GM18505 (cell line): ENCODE data around the gene CYP27B1.
"Not testable (repeated sequence)": the region's sequence is repeated elsewhere in the genome, so short reads cannot be mapped to it uniquely, and the experiment has no call there.

Experiments
- ATAC-seq: cut with Tn5 transposase; IDR thresholded peaks from one replicate; pipeline ENCODE4 v1.9.1; 2021; ENCODE audit not compliant: unreplicated experiment
- POLR2A ChIP-seq: IDR thresholded peaks from 4 replicates; pipeline ENCODE4 v1.6.1; 2011; ENCODE audit warnings: borderline replicate concordance; ENCODE audit not compliant: insufficient read depth, insufficient read length; ENCODE audit errors: extremely low read depth

Gene CYP27B1

GRCh38 chr12:57777367-57777766 lies 10.5 kb upstream of the CYP27B1 start:
- TF ChIP-seq POLR2A, result no peak

GRCh38 chr12:57776247-57776587 lies 9.3 kb upstream of the CYP27B1 start:
- ATAC-seq, result no peak
- TF ChIP-seq POLR2A, result no peak

More at GRCh38 chr12:57777367-57777766, 10.5 kb upstream of the CYP27B1 start:
- no peak for ATAC-seq

DNA sequence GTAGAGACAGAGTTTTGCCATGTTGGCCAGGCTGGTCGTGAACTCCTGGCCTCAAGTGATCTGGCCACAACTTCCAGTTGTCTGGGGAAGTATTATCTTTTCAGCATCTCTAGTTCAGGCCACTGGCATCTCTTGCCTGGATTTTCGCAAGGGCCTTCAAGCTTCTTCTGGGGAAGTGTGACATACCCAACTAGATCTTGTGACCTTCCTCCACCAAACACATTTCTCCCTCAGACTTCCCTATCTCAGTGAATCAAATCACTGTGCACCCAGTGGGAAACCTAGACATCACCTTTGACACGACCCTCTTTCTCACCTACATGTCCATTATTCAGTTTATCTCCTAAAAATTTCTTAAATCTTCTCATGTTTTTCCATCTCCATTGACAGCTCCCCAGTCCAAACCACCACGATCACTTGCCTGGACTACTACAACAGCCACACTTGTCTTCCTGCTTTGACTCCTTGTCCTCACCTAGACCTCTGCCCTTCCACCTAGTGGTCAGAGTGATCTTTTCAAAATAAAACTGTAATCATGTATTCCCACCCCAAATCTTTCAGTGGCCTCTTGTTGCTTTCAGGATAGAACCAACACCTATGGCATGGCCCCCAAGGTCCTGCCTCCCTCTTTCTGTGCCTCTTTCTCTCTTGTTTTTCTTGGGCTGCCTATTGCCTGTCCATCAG lies 8.8 kb upstream of the CYP27B1 start:
- TF ChIP-seq POLR2A, result no peak
- no peak for ATAC-seq

- ATAC-seq, result no peak
These were observed 8.2 kb upstream of the CYP27B1 start for GRCh38 chr12:57775044-57775443.

GRCh38 chr12:57774634-57775033 lies 7.8 kb upstream of the CYP27B1 start:
- not testable (repeated sequence) for ATAC-seq

More at GRCh38 chr12:57775044-57775443, 8.2 kb upstream of the CYP27B1 start:
- TF ChIP-seq POLR2A, result no peak

DNA sequence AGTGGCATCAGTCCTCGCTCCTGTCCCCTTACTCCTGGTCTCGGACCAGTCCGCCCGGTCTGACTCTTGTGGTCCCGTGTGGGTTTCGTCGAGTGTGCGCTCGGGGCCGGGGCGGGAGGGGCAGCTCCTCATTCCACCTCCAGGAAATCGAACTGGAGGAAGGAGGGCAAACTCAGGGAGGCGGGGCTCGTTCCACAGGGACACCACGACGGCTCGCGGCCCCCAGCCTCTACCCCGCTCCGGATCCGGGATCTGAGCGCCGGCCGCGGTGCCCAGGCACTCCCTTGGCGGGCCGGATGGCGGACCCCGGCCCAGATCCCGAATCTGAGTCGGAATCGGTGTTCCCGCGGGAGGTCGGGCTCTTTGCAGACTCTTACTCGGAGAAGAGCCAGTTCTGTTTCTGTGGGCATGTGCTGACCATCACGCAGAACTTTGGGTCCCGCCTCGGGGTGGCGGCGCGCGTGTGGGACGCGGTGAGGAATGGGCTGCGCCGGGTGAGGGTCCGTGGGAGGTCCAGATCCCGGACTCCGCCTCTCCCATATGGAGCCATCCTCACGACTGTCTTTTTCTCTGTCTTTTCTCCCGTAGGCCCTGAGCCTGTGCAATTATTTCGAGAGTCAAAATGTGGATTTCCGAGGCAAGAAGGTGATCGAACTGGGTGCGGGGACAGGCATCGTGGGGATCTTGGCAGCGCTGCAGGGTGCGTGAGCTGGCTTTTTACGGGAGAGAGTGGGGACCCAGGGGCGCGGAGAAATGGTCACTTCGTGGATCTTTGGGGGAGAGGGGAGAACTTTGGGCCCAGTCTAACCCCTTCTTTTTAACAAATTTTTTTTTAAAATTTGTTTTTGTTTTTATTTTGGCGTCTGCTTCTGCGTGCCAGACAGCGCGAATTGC lies 5.8 kb upstream of the CYP27B1 start, which contains the start of gene EEF1AKMT3:
TSS of gene EEF1AKMT3 (plus strand) at position 186 of the 894 bp plus-strand sequence. CDS start at position 297, 111 bp downstream.
- no peak for ATAC-seq

DNA sequence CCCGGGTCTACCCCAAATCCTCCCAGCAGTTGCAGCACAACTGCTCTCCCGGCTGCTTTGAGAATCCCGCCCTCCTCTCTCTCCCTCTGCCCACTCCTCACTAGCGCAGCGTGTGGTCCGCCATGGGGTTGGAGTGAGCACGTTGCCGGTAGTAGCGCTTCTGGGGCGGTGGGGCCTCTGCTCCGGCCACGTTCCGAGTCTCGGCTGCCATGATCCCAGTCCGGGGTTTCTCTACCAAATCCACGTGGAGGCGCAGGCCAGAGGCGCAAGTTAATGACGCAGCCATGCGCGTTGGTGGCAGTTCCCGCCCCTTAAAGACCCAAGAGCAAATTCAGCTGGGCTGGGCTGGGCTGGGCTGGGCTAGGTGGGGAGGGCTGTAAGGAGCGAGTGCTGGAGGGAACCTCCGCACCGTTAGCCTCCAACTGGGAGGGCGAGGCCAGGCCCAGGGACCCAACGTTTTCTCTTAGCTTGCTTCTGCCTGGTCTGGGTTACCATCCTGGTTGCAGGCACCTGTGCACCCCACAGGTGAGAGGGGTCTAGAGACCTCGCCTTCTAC lies 5.1 kb upstream of the CYP27B1 start, which contains the start of gene METTL1:
TSS of gene METTL1 (minus strand) at position 233 of the 556 bp plus-strand sequence. CDS start at position 211, 22 bp downstream.
- peak; percentile 80 for TF ChIP-seq POLR2A
- peak; percentile 84 for ATAC-seq

More for the DNA sequence above, 5.8 kb upstream of the CYP27B1 start, which contains the start of gene EEF1AKMT3:
- TF ChIP-seq POLR2A, result no peak

DNA sequence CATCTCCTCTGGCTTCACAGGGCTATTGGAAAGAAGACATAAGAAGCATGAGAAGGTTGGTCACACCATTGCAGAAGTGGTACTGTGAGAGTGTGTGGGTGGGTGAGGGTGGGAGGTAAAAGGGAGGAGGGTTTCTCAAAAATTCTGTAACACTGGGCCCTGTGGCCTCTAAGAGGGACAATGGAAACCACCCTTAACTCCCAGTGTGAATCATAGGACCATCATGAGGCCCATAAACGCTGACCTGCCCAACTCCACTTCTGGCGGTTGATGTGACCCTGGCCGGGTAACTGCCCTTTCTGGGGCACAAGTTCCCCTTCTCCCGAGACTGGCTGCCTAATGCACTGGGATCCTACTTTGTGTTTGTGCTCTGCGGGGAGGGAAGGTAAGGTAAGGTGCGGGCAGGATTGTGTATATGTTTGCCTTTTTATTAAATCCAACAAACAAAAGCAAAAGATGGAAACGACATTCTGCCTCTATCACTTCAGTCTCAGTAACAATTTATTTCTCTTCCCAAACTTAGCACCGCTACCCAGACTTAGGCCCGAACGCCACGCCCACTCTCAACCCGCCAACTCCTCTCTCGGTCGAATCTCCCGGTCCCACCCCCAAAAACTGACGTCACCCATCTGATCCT lies 4.5 kb upstream of the CYP27B1 start:
- TF ChIP-seq POLR2A, result no peak
- peak; percentile 64 for ATAC-seq

DNA sequence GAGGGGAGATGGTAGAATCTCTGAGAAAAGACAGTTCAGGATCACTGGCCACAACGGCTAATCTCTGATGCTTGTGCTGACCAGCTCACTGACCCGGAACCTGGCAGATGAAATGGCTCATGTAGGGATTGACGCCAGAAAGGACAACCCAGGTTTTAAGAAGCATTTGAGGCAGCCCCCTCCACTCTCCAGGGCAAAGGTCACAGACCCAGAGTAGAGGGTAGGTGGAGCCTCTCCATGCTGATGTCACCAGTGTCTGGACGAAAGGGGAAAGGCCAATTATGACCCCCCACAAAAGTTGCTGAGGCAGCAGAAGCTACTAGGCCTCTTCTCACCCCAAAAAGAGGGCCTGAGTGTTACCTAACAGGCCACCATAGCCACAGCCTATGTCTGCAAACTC lies 3.9 kb upstream of the CYP27B1 start:
- no peak for TF ChIP-seq POLR2A
- ATAC-seq, result no peak

GRCh38 chr12:57769594-57769993 lies 2.7 kb upstream of the CYP27B1 start:
- TF ChIP-seq POLR2A, result no peak
- no peak for ATAC-seq

- ATAC-seq, result no peak
- TF ChIP-seq POLR2A, result no peak
These were observed 998 bp upstream of the CYP27B1 start for GRCh38 chr12:57767876-57768275.

GRCh38 chr12:57767305-57767698 lies 424 bp upstream of the CYP27B1 start:
- no peak for TF ChIP-seq POLR2A
- no peak for ATAC-seq
